Sigmoid colon (tissue), 7 donors: ENCODE measurements around the gene FNDC1. TPM values are rescaled to one million over a fixed set of nuclear protein-coding genes. Genes with fewer than 3 reads are reported as not detected.

Source experiments
- DNase-seq: peaks from one replicate; pipeline ENCODE4 v3.0.0-alpha.2; 2019
- H3K27ac ChIP-seq, 4 donors: fragments of 200-600 bp; sonication (generic); one replicate each; pipeline ENCODE4 v1.5.1; 2016 to 2019; ENCODE audit warnings: mild to moderate bottlenecking in 1 of 4
- H3K27me3 ChIP-seq, 3 donors: fragments of 200-600 bp; sonication (generic); one replicate each; pipeline ENCODE4 v1.5.1; 2019; ENCODE audit warnings: mild to moderate bottlenecking in 1 of 3
- H3K36me3 ChIP-seq, 4 donors: fragments of 200-600 bp; sonication (generic); one replicate each; pipeline ENCODE4 v1.5.1; 2016 to 2019
- H3K4me1 ChIP-seq, 4 donors: fragments of 200-600 bp; sonication (generic); one replicate each; pipeline ENCODE4 v1.5.1; 2017 to 2019
- H3K4me3 ChIP-seq, 4 donors: fragments of 200-600 bp; sonication (generic); one replicate each; pipeline ENCODE4 v1.5.1; 2017 to 2019; ENCODE audit warnings: mild to moderate bottlenecking in 2 of 4, moderate library complexity in 1 of 4
- H3K9me3 ChIP-seq, 4 donors: fragments of 200-600 bp in 3 of 4; sonication (generic) in 3 of 4; one replicate each; pipeline versions ENCODE4 v1.5.1 to v1.6.1; 2013 to 2019
- CTCF ChIP-seq, 4 experiments: fragments of 450-650 bp in 3 of 4; fragments of 200-600 bp in 1 of 4; IDR thresholded peaks; one replicate each; pipeline ENCODE4 v1.5.1; 2016 to 2019; ENCODE audit warnings: antibody characterized with exemption in 4 of 4, mild to moderate bottlenecking in 3 of 4, moderate library complexity in 2 of 4
- EP300 ChIP-seq, 4 donors: sonication (generic); formaldehyde crosslinking; IDR thresholded peaks; one replicate each; pipeline ENCODE4 v1.6.1; 2017; ENCODE audit warnings: antibody characterized with exemption in 4 of 4
- POLR2A ChIP-seq, 2 donors: fragments of 450-650 bp; IDR thresholded peaks; one replicate each; pipeline ENCODE4 v1.6.1; 2016; ENCODE audit warnings: antibody characterized with exemption in 2 of 2, mild to moderate bottlenecking in 2 of 2, moderate library complexity in 2 of 2
- POLR2AphosphoS5 ChIP-seq, 4 donors: sonication (generic); formaldehyde crosslinking; IDR thresholded peaks; one replicate each; pipeline ENCODE4 v1.6.1; 2017; ENCODE audit warnings: antibody characterized with exemption in 4 of 4
- WGBS, 2 donors: extraction: QIAGEN DNeasy Blood & Tissue Kit; methylation state at CpG; one replicate each; pipeline ENCODE4 v1.1.7; 2013; 5-methylcytosine and 5-hydroxymethylcytosine counted together
- intact Hi-C: fragments of 100-400 bp; cut with DNase I; formaldehyde crosslinking; loops from one replicate; pipeline ENCODE4 v1.15.1; 2023
- polyA plus RNA-seq, 3 donors: library from polyadenylated mRNA; stranded (reverse); fragments of 200-250 nt; gene quantifications; one replicate each; pipeline ENCODE4 v1.2.3, GENCODE V29; 2013
- total RNA-seq, 4 donors: library from RNA; depleted of rRNA; stranded (reverse); fragments of >200 nt; gene quantifications; one replicate each; pipeline ENCODE4 v1.1.0, GENCODE V29; 2016
- donor health status: healthy with polysubstance abuse.
- donor health status: Bipolar disorder and iron deficiency.
- donor health status: healthy.

The FNDC1 gene
- total and polyA plus RNA-seq, 7 donors: 0.89 to 19.8 (median 16.8) TPM; not detected in 2

- H3K4me3 ChIP-seq: no peak overlapping the region
- H3K27ac ChIP-seq: no peak overlapping the region
- TF ChIP-seq CTCF (IDR thresholded peaks at IDR 0.05): no peak
- no peak for TF ChIP-seq POLR2A (IDR thresholded peaks at IDR 0.05)
- TF ChIP-seq POLR2AphosphoS5 (IDR thresholded peaks at IDR 0.05): no peak
- no peak for DNase-seq
- WGBS, 2 donors: 73 to 83% methylated on average over 2 of the region's 2 CpGs
- H3K36me3 ChIP-seq: no peaks in the 10 kb centered on the region
- no peaks in the 10 kb centered on the region for H3K9me3 ChIP-seq
- H3K4me1 ChIP-seq: no peaks in the 10 kb centered on the region
- intact Hi-C loops: no loop called here
- H3K27me3 ChIP-seq: no peaks in the 10 kb centered on the region
These were observed 138.1 kb downstream of the FNDC1 start for GRCh38 chr6:159307246-159307790.

- Histone ChIP-seq H3K27me3 (no peaks in the 10 kb centered on the region), H3K9me3 (no peaks in the 10 kb centered on the region), H3K4me1 (no peaks in the 10 kb centered on the region), H3K27ac (no peak overlapping the region), H3K36me3 (no peaks in the 10 kb centered on the region), H3K4me3 (no peak overlapping the region)
- intact Hi-C loops: no loop called here
- TF ChIP-seq CTCF (IDR thresholded peaks at IDR 0.05): no peak
- TF ChIP-seq POLR2A (IDR thresholded peaks at IDR 0.05): no peak
- no peak for TF ChIP-seq POLR2AphosphoS5 (IDR thresholded peaks at IDR 0.05)
- TF ChIP-seq EP300 (IDR thresholded peaks at IDR 0.05): no peak
- DNase-seq: no peak
- WGBS, 2 donors: 0 to 11% methylated on average over 1 of the region's 1 CpG
These were observed 139.0 kb downstream of the FNDC1 start for GRCh38 chr6:159308198-159308597.

GRCh38 chr6:159309723-159310122 lies 140.5 kb downstream of the FNDC1 start:
- Histone ChIP-seq H3K27me3 (no peaks in the 10 kb centered on the region), H3K4me1 (no peaks in the 10 kb centered on the region), H3K4me3 (no peak overlapping the region), H3K9me3 (no peaks in the 10 kb centered on the region), H3K27ac (no peak overlapping the region), H3K36me3 (no peaks in the 10 kb centered on the region)
- intact Hi-C loops: no loop called here
- 88 to 92% methylated on average over 1 of the region's 1 CpG for WGBS, 2 donors
- DNase-seq: no peak
- TF ChIP-seq EP300 (IDR thresholded peaks at IDR 0.05) (no peak), CTCF (IDR thresholded peaks at IDR 0.05) (no peak), POLR2AphosphoS5 (IDR thresholded peaks at IDR 0.05) (no peak), POLR2A (IDR thresholded peaks at IDR 0.05) (no peak)

GRCh38 chr6:159311618-159312017 lies 142.4 kb downstream of the FNDC1 start:
- no peak for TF ChIP-seq CTCF (IDR thresholded peaks at IDR 0.05)
- WGBS, 2 donors: 26 to 61% methylated on average over 4 of the region's 4 CpGs
- no peak overlapping the region for H3K4me3 ChIP-seq
- no peaks in the 10 kb centered on the region for H3K9me3 ChIP-seq
- H3K36me3 ChIP-seq: no peaks in the 10 kb centered on the region
- H3K4me1 ChIP-seq: no peaks in the 10 kb centered on the region
- intact Hi-C loops: no loop called here
- no peak for DNase-seq
- no peaks in the 10 kb centered on the region for H3K27me3 ChIP-seq
- peak overlapping the region in 1 of 4 donors; percentile 17 for H3K27ac ChIP-seq

- H3K36me3 ChIP-seq: no peaks in the 10 kb centered on the region
- H3K4me1 ChIP-seq: no peaks in the 10 kb centered on the region
- H3K27me3 ChIP-seq: no peaks in the 10 kb centered on the region
- H3K4me3 ChIP-seq: no peak overlapping the region
- H3K27ac ChIP-seq: peak overlapping the region in 1 of 4 donors; percentile 17
- intact Hi-C loops: no loop called here
- WGBS, 2 donors: 34 to 47% methylated on average over 1 of the region's 1 CpG
- no peaks in the 10 kb centered on the region for H3K9me3 ChIP-seq
- TF ChIP-seq POLR2A (IDR thresholded peaks at IDR 0.05): no peak
- no peak for TF ChIP-seq EP300 (IDR thresholded peaks at IDR 0.05)
- no peak for TF ChIP-seq CTCF (IDR thresholded peaks at IDR 0.05)
- TF ChIP-seq POLR2AphosphoS5 (IDR thresholded peaks at IDR 0.05): no peak
- no peak for DNase-seq
These were observed 143.0 kb downstream of the FNDC1 start for GRCh38 chr6:159312206-159312605.
